AG04450 (cell line): ENCODE data around the gene DNAL1. TPM values are rescaled to one million over a fixed set of nuclear protein-coding genes. Genes with fewer than 3 reads are reported as not detected.
A peak's percentile ranks its signal among the peaks of the same experiment; 100 is the strongest.

Source experiments
- CTCF ChIA-PET: fragments of 300-600, 350-600 bp; formaldehyde crosslinking; extraction: SDS; loops from one replicate; lab custom pipeline; 2022; ENCODE audit warnings: antibody characterized with exemption, inconsistent platforms; lab: Charles Lee
- POLR2A ChIA-PET: fragments of 350-600 bp; formaldehyde crosslinking; extraction: SDS; loops from one replicate; lab custom pipeline; 2021; ENCODE audit warnings: antibody characterized with exemption, inconsistent platforms; lab: Yijun Ruan, JAX
- DNase-seq: peaks from one replicate; pipeline ENCODE4 v3.0.0-alpha.2; 2011; ENCODE audit warnings: low read depth, low spot score
- H3K27ac ChIP-seq: one replicate; pipeline ENCODE4 v1.5.1; 2012; ENCODE audit warnings: low read depth, low read length, control low read depth
- H3K27me3 ChIP-seq: one replicate; pipeline ENCODE4 v1.6.0; 2012; ENCODE audit warnings: low read length; ENCODE audit not compliant: control insufficient read depth, insufficient read depth
- H3K4me3 ChIP-seq: 2 replicates; pipeline ENCODE4 v1.5.1; 2011; ENCODE audit warnings: mild to moderate bottlenecking, low read depth, low read length, control low read depth
- H3K9me3 ChIP-seq: 2 replicates; pipeline ENCODE4 v1.5.1; 2012; ENCODE audit warnings: low read length; ENCODE audit not compliant: control insufficient read depth, insufficient read depth
- polyA plus RNA-seq: library from polyadenylated mRNA; depleted of rRNA; stranded (reverse); fragments of >200 nt; gene quantifications from 2 replicates; pipeline ENCODE4 v1.2.3, GENCODE V29; 2011
- TF ChIP-seq, protein P1 (sequence below): IDR thresholded peaks from 2 replicates; pipeline ENCODE4 v1.5.1; 2011; ENCODE audit warnings: low read depth, low read length, control low read depth, inconsistent platforms

The DNAL1 gene
- polyA plus RNA-seq, 1 experiment = 10.0 TPM

DNA sequence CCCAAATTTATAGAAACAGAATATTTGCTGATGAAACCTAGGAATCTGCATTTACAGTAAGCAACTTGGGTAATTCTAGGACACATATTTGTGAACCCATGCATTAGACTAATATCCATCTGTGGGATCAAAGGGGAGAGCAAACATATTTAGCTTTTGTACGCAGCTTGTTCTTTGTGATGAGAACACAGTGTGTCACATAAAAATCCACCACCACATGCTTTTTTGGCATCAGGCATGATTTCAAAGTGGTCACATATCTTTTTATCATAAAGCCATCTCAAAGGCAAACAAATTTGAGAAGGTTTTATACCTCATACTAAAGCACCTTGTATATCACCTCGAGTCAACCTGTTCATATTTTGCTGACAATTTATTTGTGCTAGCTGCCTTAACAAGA, 15.7 kb downstream of the DNAL1 start:
- POLR2A ChIA-PET = no interaction called here

GRCh38 chr14:73661872-73662271, 17.1 kb downstream of the DNAL1 start:
- Histone ChIP-seq H3K27me3 (no peaks in the 10 kb centered on the region), H3K27ac (no peak overlapping the region), H3K4me3 (no peak overlapping the region), H3K9me3 (no peaks in the 10 kb centered on the region)
- TF ChIP-seq, protein P1, sequence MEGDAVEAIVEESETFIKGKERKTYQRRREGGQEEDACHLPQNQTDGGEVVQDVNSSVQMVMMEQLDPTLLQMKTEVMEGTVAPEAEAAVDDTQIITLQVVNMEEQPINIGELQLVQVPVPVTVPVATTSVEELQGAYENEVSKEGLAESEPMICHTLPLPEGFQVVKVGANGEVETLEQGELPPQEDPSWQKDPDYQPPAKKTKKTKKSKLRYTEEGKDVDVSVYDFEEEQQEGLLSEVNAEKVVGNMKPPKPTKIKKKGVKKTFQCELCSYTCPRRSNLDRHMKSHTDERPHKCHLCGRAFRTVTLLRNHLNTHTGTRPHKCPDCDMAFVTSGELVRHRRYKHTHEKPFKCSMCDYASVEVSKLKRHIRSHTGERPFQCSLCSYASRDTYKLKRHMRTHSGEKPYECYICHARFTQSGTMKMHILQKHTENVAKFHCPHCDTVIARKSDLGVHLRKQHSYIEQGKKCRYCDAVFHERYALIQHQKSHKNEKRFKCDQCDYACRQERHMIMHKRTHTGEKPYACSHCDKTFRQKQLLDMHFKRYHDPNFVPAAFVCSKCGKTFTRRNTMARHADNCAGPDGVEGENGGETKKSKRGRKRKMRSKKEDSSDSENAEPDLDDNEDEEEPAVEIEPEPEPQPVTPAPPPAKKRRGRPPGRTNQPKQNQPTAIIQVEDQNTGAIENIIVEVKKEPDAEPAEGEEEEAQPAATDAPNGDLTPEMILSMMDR = no peak
- POLR2A ChIA-PET = no interaction called here
- peak; percentile 3 for DNase-seq
- CTCF ChIA-PET = interaction anchor here (0.6 to 2.0 kb wide), 9 partner anchors 11 to 153 kb away, joined by 3 to 7 read pairs (median 5); no protein-coding TSS in a partner anchor

More for the DNA sequence above, 15.7 kb downstream of the DNAL1 start:
- TF ChIP-seq, protein P1 = no peak
- CTCF ChIA-PET = no interaction called here
- no peaks in the 10 kb centered on the region for H3K9me3 ChIP-seq
- no peak overlapping the region for H3K4me3 ChIP-seq
- no peak for DNase-seq
- no peaks in the 10 kb centered on the region for H3K27me3 ChIP-seq
- H3K27ac ChIP-seq = no peak overlapping the region

DNA sequence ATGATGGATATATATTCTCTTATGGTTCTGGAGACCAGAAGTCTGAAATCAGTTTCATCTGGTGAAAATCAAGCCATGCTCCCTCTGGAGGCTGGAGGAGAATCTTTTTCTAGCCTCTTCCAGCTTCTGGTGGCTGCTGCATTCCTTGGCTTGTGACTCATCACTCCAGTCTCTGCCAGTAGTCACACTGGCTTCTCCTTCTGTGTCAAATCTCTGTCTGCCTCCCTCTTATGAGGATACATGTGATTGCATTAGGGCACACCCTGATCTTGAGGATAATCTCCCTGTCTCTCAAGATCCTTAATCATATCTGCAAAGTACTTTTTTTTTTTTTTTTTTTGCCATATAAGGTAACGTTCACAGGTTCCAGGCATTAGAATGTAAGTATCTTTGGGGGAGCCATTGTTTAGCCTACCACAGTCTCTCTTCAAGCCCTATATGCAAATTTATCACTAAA, 17.7 kb downstream of the DNAL1 start:
- H3K27me3 ChIP-seq = no peaks in the 10 kb centered on the region
- no peak overlapping the region for H3K27ac ChIP-seq
- H3K9me3 ChIP-seq = no peaks in the 10 kb centered on the region
- CTCF ChIA-PET = interaction anchor here (0.6 to 2.0 kb wide), 11 partner anchors 11 to 489 kb away, joined by 3 to 12 read pairs (median 5); no protein-coding TSS in a partner anchor
- DNase-seq = peak; percentile 61
- H3K4me3 ChIP-seq = no peak overlapping the region
- TF ChIP-seq, protein P1 = peak; percentile 71
- POLR2A ChIA-PET = no interaction called here

DNA sequence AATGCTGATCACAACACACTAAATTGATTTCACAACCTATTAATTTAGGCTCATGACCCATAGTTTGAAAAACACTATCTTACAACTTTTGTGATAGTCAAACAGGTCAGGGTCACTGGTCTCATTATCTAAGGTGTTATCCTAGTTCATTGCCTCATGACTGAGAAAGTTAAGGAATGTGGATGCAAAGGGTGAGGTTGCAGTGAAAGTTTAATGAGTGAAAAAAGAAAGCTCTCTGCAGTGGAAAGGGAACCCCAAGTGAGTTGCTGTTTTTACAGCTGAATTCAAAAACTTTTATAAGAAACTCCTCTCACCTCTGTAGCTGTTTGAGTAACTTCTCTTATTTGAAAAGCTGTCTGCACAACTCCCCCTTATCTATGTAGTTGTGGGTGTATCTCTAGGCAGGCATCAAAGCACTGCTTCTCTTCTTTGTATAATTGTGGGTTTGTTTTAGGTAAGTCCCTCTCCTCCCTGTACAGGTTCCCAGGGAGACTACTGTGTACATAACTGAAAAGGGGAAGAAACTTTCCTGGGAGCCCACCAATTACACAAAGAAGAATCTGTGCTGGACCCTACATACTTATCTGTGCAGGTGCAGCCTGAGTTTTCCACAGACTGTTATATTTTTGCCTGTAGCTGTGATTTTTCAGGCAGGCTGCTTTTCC, 18.9 kb downstream of the DNAL1 start:
- POLR2A ChIA-PET = no interaction called here
- H3K4me3 ChIP-seq = no peak overlapping the region
- CTCF ChIA-PET = interaction anchor here (0.6 to 1.4 kb wide), 3 partner anchors 10 to 31 kb away, joined by 3 to 7 read pairs (median 4); no protein-coding TSS in a partner anchor

DNA sequence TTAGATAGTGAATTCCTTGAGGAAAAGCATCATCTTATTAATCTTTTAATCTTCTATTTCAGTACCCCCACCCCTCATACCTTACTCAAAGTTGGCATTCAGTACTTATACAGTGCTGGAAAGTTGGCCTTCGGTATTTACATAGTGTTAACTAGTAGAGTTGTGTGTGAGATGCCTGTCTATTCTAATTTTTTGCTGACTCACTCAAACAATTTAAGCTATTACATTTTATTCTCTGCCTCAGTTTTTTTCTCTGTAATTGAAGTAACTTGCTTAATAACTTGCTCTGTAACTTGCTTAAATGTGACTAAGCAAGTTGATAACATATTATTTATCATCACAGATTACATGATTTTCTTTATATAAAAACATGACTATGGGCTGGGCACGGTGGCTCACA, 20.3 kb downstream of the DNAL1 start:
- CTCF ChIA-PET = no interaction called here
- TF ChIP-seq, protein P1 = no peak
- Histone ChIP-seq H3K27ac (no peak overlapping the region), H3K9me3 (no peaks in the 10 kb centered on the region), H3K27me3 (no peaks in the 10 kb centered on the region), H3K4me3 (no peak overlapping the region)
- no peak for DNase-seq
- POLR2A ChIA-PET = no interaction called here

More for the DNA sequence above, 18.9 kb downstream of the DNAL1 start:
- TF ChIP-seq, protein P1 = no peak
- DNase-seq = no peak
- no peaks in the 10 kb centered on the region for H3K9me3 ChIP-seq
- no peaks in the 10 kb centered on the region for H3K27me3 ChIP-seq
- no peak overlapping the region for H3K27ac ChIP-seq
